ENCODE measurements around the gene RGMA.

RGMA gene

DNA sequence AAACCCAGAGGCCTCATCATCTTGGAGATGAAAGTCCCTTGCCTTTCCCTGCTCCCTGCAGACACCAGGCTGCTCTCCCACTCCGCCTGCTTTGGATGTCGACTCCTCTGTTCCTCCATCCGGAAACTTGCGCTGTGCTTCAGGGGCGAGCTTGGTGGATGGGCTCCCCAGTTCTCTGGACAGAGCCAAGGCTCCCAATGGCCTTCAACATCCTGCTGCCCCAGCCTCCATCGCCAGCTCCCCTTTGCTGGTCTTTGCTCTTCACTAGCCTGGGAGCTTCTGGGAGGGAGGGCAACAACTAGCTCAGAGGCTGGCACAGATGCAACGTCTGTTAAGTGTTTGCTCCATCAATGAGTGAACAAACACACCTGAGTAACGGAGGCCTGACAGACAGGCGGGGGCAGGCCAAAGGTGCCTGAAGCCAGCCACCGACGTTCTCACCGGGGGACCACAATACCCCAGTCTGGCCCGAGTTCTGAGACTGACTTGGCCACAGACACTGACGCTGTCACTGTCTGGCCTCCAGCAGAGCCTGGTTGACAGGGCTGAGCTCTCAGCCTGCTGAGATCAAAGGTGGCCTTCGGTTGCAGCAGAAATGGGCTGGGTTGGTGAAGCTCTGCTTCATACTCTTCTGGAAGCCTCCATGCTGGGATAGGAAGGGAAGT lies 39.0 kb downstream of the RGMA start:
- no peak overlapping the region for H3K4me3 ChIP-seq
- intact Hi-C loops (cut with DNase I; ENCODE audit: low total_unique reads), result no loop called here
- no peaks in the 10 kb centered on the region for H3K27me3 ChIP-seq
- TF ChIP-seq, protein P1, sequence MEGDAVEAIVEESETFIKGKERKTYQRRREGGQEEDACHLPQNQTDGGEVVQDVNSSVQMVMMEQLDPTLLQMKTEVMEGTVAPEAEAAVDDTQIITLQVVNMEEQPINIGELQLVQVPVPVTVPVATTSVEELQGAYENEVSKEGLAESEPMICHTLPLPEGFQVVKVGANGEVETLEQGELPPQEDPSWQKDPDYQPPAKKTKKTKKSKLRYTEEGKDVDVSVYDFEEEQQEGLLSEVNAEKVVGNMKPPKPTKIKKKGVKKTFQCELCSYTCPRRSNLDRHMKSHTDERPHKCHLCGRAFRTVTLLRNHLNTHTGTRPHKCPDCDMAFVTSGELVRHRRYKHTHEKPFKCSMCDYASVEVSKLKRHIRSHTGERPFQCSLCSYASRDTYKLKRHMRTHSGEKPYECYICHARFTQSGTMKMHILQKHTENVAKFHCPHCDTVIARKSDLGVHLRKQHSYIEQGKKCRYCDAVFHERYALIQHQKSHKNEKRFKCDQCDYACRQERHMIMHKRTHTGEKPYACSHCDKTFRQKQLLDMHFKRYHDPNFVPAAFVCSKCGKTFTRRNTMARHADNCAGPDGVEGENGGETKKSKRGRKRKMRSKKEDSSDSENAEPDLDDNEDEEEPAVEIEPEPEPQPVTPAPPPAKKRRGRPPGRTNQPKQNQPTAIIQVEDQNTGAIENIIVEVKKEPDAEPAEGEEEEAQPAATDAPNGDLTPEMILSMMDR (IDR thresholded peaks at IDR 0.05), result no peak
- peaks cover 40 to 85% (median 71%) of the 10 kb centered on the region in 3 donors for H3K36me3 ChIP-seq
- H3K9me3 ChIP-seq, result peaks cover 0 to 13% (median 9%) of the 10 kb centered on the region in 3 donors
- H3K27ac ChIP-seq, result no peak overlapping the region
- H3K4me1 ChIP-seq, result peaks cover 0 to 38% (median 0%) of the 10 kb centered on the region in 4 donors
- DNase-seq, result no peak

DNA sequence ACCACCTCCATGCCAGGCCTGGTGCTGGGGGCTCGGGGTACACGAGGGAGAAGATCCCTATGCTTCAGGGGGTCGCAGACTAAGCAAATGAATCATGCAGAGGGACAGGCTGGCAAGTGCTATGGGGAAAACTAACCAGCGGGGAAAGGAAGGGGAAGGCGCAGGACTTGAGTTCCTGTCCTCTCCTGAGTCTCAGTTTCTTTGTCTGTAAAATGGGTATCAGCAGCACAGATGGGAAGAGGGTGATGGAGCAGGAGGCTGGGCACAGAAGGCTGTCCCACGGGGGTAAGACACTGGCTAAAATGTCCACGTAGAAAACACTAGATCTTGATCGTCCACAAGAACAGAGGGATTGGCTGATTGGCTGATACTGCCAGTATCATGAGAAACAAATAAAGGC lies 39.8 kb downstream of the RGMA start:
- DNase-seq, result no peak
- Histone ChIP-seq H3K9me3 (peaks cover 0 to 13% (median 9%) of the 10 kb centered on the region in 3 donors), H3K27ac (no peak overlapping the region), H3K36me3 (peaks cover 48 to 85% (median 74%) of the 10 kb centered on the region in 3 donors), H3K4me3 (no peak overlapping the region), H3K27me3 (no peaks in the 10 kb centered on the region), H3K4me1 (peaks cover 0 to 38% (median 0%) of the 10 kb centered on the region in 4 donors)
- intact Hi-C loops (cut with DNase I; ENCODE audit: low total_unique reads), result no loop called here
- TF ChIP-seq, protein P1 (IDR thresholded peaks at IDR 0.05), result no peak

DNA sequence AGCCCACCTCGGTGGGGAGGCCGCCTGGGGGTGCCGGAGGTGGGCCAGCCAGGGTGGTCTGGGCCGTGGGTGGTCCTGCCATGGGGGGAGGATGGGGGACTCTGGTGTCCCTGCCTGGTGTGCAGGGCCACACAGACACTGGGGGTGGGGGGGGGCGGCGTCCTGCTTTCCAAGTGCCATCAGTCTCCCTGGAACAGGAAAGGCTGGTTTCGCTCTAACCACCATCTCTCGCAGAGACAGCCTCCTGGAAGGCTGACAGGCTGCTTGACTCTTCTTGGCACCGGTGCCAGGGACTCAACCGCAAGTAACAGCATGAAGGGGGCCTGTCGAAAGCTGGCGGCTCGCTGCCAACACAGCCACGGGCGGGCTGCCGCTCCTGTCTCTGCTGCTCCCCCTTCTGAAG lies 40.3 kb downstream of the RGMA start:
- no peak overlapping the region for H3K27ac ChIP-seq
- intact Hi-C loops (cut with DNase I; ENCODE audit: low total_unique reads), result no loop called here
- peaks cover 0 to 38% (median 0%) of the 10 kb centered on the region in 4 donors for H3K4me1 ChIP-seq
- peaks cover 51 to 89% (median 79%) of the 10 kb centered on the region in 3 donors for H3K36me3 ChIP-seq
- no peak for DNase-seq
- no peak overlapping the region for H3K4me3 ChIP-seq
- peaks cover 0 to 13% (median 9%) of the 10 kb centered on the region in 3 donors for H3K9me3 ChIP-seq
- TF ChIP-seq, protein P1 (IDR thresholded peaks at IDR 0.05), result no peak
- H3K27me3 ChIP-seq, result no peaks in the 10 kb centered on the region

DNA sequence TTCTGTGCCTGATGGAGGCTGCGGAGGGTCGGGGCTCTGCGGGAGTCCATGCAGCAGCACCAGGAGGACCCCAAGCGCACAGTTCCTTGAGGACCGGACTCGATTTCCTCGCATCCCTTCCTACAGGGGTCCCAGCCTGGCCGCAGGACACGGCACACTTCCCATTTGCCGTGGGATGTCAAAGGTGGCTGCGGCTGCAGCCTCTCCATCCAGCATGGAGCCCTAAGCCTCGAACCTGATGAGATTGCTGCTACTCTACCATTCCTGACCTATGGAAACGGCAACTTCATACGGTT lies 40.6 kb downstream of the RGMA start:
- Histone ChIP-seq H3K4me1 (peaks cover 0 to 38% (median 0%) of the 10 kb centered on the region in 4 donors), H3K27me3 (no peaks in the 10 kb centered on the region), H3K27ac (no peak overlapping the region), H3K4me3 (no peak overlapping the region), H3K36me3 (peaks cover 51 to 93% (median 83%) of the 10 kb centered on the region in 3 donors), H3K9me3 (peaks cover 0 to 13% (median 9%) of the 10 kb centered on the region in 3 donors)
- DNase-seq, result no peak
- intact Hi-C loops (cut with DNase I; ENCODE audit: low total_unique reads), result no loop called here
- TF ChIP-seq, protein P1 (IDR thresholded peaks at IDR 0.05), result no peak

DNA sequence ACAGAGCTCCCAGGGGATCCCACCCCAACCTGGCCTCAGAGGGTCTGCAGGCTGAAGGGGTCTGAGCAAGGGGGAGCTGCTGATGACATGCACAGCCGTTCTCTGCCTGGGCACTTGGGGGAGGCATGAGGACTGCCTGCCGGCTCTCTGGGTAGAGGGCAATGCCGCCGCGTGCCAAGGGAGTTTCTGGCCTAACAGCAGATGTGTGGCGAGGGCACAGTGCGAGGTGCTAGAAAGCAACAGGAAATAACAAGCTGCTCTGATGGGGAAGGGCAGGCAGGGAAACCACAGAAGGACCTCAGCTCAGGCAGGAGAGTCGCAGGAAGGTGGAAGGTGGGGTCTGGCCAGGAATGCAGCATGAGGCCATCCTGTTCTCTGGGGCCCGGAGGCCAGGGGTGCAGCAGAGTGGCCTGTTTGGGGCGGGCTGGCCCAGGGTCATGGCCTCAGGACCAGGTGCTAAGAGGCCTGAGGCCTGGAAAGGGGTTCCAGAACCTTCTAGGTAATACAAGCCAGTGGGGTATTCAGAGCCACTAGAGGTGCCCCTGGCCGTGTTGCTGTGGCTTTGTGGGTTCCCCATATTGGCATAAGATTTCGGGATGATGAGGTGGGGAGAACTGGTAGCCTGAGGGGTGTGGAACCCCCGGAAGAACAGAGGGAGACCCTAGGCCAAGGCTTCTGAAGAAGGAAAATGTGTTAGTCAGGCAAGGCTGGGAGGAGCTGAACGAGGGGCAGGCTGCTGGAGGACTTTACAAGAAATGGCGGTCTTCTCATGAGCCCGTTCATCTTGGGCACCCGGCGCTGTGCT lies 41.2 kb downstream of the RGMA start:
- no peak for DNase-seq
- peaks cover 0 to 38% (median 0%) of the 10 kb centered on the region in 4 donors for H3K4me1 ChIP-seq
- peaks cover 0 to 13% (median 9%) of the 10 kb centered on the region in 3 donors for H3K9me3 ChIP-seq
- peaks cover 51 to 94% (median 84%) of the 10 kb centered on the region in 3 donors for H3K36me3 ChIP-seq
- TF ChIP-seq, protein P1 (IDR thresholded peaks at IDR 0.05), result no peak
- H3K4me3 ChIP-seq, result no peak overlapping the region
- no peaks in the 10 kb centered on the region for H3K27me3 ChIP-seq
- H3K27ac ChIP-seq, result no peak overlapping the region
- intact Hi-C loops (cut with DNase I; ENCODE audit: low total_unique reads), result no loop called here
